ENCODE data around the gene ZNF768. TPM values are rescaled to one million over a fixed set of nuclear protein-coding genes. Genes with fewer than 3 reads are reported as not detected.

Gene ZNF768
- total RNA-seq, 2 donors from 2014 or later = 25.0 to 36.3 TPM

DNA sequence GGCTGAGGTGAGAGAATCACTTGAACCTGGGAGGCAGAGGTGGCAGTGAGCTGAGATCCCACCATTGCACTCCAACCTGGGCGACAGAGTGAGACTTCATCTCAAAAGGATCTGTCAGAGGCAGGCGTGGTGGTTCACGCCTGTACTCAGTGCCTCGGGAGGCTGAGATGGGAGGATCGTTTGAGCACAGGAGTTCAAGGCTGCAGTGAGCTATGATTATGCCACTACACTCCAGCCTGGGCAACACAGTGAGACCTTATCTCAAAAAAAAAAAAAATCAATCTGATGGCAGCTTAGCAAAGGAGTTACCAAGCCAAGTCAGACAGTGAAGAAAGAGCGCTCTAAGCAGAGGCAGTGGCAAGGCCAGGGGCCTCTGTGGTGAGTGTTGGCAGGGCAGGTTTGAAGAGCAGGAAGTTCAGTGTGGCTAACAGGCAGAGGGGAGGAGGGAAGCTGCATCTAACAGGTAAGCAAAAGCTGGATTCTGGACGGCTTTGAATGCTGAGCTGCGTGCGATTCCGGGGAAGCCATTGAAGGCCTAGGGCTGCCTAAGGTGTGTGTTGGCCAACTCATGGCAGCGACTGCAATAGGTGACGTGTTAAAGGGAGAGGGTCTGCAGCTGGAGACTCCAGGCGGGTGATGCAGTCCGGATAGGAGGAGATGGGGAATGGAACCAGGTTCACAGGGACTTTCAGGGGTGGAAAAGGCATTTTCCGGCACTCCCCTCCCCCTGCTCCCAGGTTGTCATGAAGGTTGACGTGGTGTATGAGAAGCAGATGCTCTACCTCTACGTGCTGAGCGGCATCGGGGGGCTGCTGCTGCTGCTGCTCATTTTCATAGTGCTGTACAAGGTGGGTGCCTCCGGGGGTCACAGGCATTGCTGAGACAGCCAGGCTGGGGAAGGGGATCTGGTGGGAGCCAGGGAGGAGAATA lies 7.0 kb downstream of the ZNF768 start:
- Histone ChIP-seq H3K36me3 (no peaks in the 10 kb centered on the region), H3K4me3 (no peak overlapping the region), H3K9me3 (no peaks in the 10 kb centered on the region), H3K27ac (no peak overlapping the region), H3K4me1 (ENCODE audit: control insufficient read depth in 1 of 2, low read depth in 2 of 2) (no peaks in the 10 kb centered on the region), H3K27me3 (replicated peaks; ENCODE audit: insufficient read depth) (no peaks in the 10 kb centered on the region)
- no peak for DNase-seq (ENCODE audit: low spot score)
- ATAC-seq (ENCODE audit: insufficient number of reproducible peaks, low FRiP score, low read depth) = no peak
- TF ChIP-seq, protein P1, sequence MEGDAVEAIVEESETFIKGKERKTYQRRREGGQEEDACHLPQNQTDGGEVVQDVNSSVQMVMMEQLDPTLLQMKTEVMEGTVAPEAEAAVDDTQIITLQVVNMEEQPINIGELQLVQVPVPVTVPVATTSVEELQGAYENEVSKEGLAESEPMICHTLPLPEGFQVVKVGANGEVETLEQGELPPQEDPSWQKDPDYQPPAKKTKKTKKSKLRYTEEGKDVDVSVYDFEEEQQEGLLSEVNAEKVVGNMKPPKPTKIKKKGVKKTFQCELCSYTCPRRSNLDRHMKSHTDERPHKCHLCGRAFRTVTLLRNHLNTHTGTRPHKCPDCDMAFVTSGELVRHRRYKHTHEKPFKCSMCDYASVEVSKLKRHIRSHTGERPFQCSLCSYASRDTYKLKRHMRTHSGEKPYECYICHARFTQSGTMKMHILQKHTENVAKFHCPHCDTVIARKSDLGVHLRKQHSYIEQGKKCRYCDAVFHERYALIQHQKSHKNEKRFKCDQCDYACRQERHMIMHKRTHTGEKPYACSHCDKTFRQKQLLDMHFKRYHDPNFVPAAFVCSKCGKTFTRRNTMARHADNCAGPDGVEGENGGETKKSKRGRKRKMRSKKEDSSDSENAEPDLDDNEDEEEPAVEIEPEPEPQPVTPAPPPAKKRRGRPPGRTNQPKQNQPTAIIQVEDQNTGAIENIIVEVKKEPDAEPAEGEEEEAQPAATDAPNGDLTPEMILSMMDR (IDR thresholded peaks at IDR 0.05) = no peak

DNA sequence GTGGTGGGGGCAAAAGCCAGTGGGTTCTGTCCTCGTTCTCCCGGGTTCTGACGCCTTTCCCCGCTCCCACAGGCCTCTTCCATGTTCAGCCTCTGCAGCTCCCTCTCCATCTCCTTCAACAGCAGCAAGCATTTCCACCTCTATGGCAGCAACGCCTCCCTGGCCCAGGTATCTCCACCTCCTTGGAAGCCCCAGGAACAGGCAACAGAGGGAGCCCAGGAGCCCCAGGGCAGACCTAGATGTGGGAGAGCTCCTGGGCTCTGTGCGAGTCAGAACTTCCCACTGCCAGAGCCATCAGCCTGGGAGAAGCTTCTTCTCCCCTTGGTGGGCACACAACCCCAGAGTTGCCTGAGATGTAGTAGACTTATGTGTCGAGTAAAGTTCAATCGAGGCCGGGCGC lies 7.8 kb downstream of the ZNF768 start:
- Histone ChIP-seq H3K4me3 (no peak overlapping the region), H3K9me3 (no peaks in the 10 kb centered on the region), H3K27me3 (replicated peaks; ENCODE audit: insufficient read depth) (no peaks in the 10 kb centered on the region), H3K27ac (no peak overlapping the region), H3K36me3 (no peaks in the 10 kb centered on the region), H3K4me1 (ENCODE audit: control insufficient read depth in 1 of 2, low read depth in 2 of 2) (no peaks in the 10 kb centered on the region)
- TF ChIP-seq, protein P1 (IDR thresholded peaks at IDR 0.05) = no peak
- DNase-seq (ENCODE audit: low spot score) (no peak), ATAC-seq (ENCODE audit: insufficient number of reproducible peaks, low FRiP score, low read depth) (no peak)

DNA sequence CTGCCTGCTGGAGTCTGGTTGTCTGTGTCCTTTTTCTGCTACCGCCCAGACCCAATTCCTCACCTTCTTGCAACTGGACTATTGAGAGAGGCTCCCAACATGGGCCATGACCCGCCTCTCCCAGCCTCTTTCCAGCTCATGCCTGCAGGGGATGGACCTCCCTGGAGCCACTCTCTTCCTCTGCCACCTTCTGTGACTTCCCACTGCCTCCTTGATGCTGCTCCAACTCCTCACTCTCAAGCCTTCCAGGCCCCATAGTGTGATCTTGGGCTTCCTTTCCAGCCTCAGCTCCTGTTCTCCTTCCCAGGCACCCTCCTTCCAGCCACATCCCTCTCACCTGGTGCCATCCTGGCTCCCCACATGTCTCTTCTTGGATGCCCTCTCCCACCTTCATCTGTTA lies 11.1 kb downstream of the ZNF768 start:
- no peak overlapping the region for H3K4me3 ChIP-seq
- H3K27me3 ChIP-seq (replicated peaks; ENCODE audit: insufficient read depth) = no peaks in the 10 kb centered on the region
- DNase-seq (ENCODE audit: low spot score) = no peak
- ATAC-seq (ENCODE audit: insufficient number of reproducible peaks, low FRiP score, low read depth) = no peak
- H3K9me3 ChIP-seq = no peaks in the 10 kb centered on the region
- no peaks in the 10 kb centered on the region for H3K36me3 ChIP-seq
- TF ChIP-seq, protein P1 (IDR thresholded peaks at IDR 0.05) = no peak
- no peak overlapping the region for H3K27ac ChIP-seq
- no peaks in the 10 kb centered on the region for H3K4me1 ChIP-seq (ENCODE audit: control insufficient read depth in 1 of 2, low read depth in 2 of 2)

DNA sequence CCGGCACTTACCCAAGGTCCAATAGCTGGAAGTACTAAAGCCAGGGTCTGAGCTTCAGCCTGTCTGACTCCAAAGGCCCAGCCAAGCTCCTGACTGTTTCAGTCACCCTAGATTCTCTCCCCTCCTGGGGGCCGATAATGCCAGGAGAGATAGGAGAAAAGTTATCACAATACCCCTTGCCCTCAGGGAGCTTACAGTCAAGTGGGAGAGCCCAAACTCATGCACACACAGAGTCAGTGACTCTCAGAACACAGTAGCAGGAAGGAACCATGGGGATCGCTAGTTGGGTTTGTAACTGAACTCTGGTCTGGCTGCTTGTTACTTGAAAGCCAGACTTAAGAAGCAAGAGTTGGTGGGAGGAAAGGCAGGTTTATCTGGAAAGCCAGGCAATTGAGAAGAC lies 14.9 kb downstream of the ZNF768 start:
- Histone ChIP-seq H3K36me3 (no peaks in the 10 kb centered on the region), H3K4me1 (ENCODE audit: control insufficient read depth in 1 of 2, low read depth in 2 of 2) (no peaks in the 10 kb centered on the region), H3K4me3 (no peak overlapping the region), H3K27me3 (replicated peaks; ENCODE audit: insufficient read depth) (no peaks in the 10 kb centered on the region), H3K9me3 (no peaks in the 10 kb centered on the region), H3K27ac (no peak overlapping the region)
- TF ChIP-seq, protein P1 (IDR thresholded peaks at IDR 0.05) = no peak
- DNase-seq (ENCODE audit: low spot score) (no peak), ATAC-seq (ENCODE audit: insufficient number of reproducible peaks, low FRiP score, low read depth) (no peak)

DNA sequence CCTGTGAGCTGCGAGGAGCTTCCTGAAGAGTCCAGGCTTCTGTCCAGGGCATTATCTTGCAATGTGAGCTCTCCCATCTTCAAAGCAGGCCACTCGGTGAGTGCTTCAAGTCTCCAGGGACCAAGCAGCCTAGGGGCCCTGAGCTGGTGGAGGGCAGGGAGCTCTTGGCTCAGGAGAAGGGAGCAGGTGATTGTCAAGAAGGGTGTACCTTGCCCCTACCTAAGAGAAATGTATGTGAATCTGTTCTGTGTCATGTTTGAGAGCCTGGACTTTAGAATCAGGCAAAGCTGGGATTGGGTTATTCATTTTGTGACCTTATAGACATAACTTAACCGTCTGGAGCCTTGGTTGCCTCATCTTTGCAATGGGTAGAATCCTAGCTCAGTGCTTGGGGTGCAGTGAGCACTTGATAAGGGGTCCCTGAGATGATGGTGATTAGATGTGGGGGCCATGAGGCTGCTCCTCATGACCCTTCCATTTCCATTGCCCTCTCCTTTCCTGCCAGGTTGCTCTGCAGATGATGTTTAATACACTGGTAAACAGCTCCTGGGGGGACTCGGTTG lies 15.9 kb downstream of the ZNF768 start:
- H3K9me3 ChIP-seq = no peaks in the 10 kb centered on the region
- TF ChIP-seq, protein P1 (IDR thresholded peaks at IDR 0.05) = no peak
- no peak overlapping the region for H3K4me3 ChIP-seq
- no peak overlapping the region for H3K27ac ChIP-seq
- ATAC-seq (ENCODE audit: insufficient number of reproducible peaks, low FRiP score, low read depth) (no peak), DNase-seq (ENCODE audit: low spot score) (no peak)
- H3K27me3 ChIP-seq (replicated peaks; ENCODE audit: insufficient read depth) = no peaks in the 10 kb centered on the region
- no peaks in the 10 kb centered on the region for H3K4me1 ChIP-seq (ENCODE audit: control insufficient read depth in 1 of 2, low read depth in 2 of 2)
- H3K36me3 ChIP-seq = no peaks in the 10 kb centered on the region

Measured in thoracic aorta (tissue), 2 donors.